NCI-H1930 (cell line): ENCODE measurements around the gene MYO7A.

Experiments
- DNase-seq, 2 experiments: peaks; one replicate each; lab custom pipeline; 2025; lab: John Stamatoyannopoulos, UW

Gene MYO7A

DNA sequence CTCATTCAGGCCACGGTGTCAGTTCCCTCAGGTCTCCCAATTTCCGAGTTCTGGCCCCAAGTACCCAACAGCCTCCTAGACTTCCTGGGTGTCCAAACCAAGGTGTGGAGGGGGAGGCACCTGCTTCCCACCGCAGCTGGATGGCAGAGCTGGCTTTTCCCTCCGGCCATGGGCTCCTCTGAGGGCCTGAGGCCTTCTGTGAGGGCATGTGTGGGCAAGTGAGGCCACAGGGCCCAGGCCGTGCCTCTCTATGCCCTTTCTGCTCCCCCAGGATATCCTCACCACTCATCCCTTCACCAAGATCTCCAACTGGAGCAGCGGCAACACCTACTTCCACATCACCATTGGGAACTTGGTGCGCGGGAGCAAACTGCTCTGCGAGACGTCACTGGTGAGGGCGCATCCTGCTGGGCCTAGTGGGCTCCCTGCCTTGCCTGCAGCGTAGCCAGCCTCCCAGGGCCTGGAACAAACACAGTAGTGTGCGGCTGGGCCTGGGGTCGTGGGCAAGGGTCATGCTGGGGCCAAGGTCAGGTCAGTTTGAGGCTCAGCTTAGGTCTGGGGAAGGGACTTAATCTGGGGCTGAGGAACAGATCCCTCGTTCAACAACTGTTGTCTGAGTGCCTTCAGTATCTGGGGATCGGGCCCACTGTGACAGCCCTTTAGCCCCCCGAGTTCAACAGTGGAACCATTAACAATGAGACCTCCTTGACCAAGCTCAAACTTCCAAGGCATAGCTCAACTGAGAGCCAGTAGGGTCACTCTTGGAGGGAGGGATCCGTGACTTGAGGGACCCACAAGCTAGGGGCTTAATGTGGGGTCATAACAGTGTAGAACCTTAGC, 85.8 kb downstream of the MYO7A start:
- DNase-seq, result no peak

DNA sequence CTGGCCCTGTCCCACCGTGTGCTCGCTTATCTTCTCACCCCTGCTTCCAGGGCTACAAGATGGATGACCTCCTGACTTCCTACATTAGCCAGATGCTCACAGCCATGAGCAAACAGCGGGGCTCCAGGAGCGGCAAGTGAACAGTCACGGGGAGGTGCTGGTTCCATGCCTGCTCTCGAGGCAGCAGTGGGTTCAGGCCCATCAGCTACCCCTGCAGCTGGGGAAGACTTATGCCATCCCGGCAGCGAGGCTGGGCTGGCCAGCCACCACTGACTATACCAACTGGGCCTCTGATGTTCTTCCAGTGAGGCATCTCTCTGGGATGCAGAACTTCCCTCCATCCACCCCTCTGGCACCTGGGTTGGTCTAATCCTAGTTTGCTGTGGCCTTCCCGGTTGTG, 86.5 kb downstream of the MYO7A start:
- no peak for DNase-seq

DNA sequence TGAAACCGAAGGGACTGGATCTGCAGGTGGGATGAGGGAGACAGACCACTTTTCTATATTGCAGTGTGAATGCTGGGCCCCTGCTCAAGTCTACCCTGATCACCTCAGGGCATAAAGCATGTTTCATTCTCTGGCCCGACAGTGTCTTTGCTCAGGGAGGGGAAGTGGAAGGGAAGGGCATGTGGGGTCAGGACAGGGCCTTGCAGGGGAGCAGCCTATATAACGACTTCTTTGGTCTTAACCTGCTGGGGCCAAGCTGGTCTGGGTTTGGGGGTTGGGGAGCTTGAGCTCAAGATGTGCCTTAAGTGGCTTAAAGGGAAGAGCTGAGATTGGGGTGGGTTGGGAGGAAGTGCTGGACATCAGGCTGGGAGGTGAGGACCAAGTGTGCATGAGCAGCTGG, 87.1 kb downstream of the MYO7A start:
- no peak for DNase-seq

DNA sequence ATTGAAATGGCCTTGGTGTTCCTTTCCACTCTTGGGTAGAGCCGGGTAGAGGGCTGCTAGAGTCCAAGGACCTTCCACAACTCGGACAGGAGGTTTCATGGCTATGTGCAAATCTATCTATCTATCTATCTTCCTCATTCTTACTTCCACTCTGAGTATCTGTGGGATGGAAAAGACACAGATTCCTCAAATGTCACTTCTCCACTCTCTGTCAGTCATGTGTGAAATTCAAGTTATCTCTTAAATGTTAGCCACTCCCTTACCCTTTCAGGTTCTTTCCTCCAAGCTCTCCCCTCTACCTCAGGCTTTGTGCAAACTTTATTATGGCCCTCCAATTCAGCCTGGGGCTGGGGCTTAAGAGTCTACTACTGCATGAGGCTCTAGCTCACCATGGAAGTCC, 89.1 kb downstream of the MYO7A start:
- DNase-seq, result no peak

DNA sequence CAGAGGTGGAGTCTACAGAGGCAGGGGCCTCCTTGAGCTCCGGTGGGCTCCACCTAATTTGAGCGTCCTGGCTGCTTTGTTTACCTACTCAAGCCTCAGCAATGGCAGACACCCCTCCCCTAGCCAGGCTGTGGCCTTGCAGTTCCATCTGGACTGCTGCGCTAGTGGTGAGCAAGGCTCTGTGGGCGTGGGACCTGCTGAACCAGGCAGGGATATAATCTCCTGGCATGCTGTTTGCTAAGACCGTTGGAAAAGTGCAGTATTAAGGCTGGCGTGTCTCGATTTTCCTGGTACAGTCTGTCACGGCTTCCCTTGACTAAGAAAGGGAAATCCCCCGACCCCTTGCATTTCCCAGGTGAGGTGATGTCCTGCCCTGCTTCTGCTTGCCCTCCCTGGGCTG, 95.8 kb downstream of the MYO7A start:
- DNase-seq, result no peak

DNA sequence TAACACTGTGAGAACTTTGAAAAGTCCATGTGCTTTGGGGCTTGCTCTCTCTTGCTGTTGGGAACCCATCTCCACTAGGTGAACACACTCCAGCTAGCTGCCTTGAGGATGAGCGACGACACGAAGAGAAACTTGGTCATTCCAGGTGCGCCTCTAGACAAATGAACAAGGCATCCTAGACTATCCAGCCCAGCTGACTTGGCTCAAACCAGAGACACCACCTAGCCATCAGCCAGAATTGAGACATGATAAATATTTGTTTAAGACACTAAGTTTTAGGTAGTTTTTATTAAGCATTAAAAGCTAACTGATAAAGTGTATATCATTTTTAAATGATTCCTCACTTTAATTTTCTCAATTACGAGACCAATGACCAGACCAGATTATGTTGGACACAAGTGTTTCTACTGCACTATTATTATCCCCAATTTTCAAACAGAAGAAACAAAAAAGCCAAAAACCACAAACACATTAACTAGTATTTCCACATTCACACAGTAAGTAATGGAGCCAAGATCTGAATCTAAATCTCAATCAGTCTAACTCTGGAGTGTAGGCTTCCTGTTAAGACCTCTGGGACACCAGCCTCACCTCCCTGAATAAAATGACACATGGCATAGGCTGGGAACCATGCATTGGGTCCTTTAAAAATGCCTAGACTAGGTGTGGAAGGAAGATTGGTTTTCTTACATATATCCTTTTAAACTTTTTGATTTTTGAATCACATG, 103.0 kb downstream of the MYO7A start:
- DNase-seq, result no peak

DNA sequence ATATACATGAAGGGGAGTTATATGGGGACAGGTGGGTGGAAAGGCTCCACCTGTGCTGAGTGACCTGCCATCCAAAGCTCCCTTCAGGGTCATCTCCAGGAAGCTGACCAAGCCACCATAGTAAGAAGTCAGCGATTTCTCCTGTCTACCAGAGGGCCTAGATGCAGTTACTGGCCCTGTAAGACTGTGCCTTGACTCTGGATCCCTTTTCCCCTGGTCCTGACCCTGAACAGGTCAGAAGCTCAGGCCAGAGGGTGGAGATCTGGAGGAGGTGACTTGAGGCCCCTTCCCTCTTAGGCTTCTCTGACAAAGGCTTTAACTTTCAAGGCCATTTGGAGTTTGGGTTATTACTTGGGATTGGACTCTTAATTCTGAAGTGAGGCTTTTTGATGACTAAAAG, 103.8 kb downstream of the MYO7A start:
- DNase-seq, result no peak

DNA sequence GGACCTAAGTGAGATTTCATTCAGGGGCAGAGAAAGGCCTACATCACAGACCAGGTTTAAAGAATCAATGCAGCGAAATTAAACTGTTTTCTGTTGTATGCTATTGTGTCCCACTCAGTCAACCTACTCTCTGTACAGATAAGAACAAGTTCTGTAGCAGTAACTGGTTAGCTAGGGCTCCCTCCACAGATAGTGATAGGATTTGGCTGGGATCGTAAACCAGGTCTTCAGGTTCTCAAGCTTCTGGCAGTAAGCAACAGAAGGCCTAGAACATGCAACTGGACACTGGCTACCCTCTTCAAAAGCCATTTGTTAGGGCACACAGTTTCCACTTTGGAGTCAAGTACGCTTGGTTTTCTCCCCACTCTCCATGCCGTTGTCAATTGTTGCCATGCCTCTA, 104.2 kb downstream of the MYO7A start:
- no peak for DNase-seq

DNA sequence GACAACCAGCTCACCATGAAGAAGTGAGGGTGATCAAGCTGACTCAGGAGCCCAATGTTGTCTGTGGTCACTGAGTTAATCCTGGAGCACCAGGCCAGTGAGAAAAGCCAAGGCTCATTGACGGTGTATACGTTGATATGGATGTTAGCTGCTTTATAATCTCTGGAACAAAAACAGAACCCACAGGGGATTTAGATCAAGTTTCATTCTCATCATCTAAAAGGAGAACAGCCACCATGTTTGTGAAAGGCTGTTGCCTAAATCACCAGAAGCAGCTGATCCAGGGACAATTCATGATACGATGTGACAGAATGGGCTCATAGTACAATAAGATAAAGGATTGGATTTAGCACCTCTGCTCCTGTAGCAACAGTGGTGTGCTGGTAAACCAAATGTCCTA, 105.0 kb downstream of the MYO7A start:
- DNase-seq, result no peak

DNA sequence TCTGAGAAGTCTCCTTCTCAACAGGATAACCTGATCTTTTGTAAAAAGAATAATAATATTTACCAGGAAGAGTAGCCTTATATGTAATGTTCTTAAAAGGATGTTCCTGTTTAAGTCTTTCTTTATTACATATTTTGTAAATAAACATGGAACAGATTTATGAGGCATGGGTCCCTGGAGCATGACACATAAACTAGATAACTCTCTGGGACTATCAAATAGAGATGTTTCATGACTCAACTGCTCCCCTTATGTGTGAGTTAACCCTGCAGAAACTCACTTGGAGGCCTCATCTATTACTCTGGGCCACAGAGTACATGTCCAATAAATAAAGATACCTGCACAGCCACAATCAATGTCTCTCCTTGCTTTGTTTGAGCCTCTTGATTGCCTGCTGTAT, 108.9 kb downstream of the MYO7A start:
- DNase-seq, result no peak

DNA sequence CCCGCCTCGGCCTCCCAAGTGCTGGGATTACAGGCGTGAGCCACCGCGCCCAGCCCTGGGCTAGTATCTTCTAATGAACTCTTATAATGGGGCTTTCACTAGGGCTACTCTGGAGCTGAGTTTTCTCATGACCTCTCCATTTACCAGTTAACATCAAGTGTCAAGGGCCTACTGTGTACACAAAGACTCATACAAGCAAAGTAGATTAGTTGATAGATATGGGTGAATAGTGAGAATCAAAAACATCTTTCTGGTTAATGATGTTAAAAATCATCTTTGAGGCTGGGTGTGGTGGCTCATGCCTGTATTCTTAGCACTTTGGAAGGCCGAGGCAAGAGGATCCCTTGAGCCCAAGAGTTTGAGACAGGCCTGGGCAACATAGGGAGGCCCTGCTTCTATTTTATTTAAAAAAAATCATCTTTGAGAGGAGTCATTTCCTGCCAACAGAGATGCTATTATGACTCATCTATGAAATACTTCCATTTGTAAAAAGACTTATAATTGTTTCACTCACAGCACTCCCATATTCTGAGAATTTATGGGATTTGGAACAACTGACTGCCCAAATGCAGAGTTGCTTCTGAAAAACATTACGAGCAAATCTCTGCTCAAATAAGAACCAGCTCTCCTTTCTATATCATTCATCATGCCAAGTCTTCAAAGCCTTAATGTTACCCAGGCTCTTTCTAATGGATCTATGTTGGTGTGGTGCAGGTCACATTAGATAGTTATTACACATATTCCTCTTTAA, 116.4 kb downstream of the MYO7A start:
- no peak for DNase-seq

DNA sequence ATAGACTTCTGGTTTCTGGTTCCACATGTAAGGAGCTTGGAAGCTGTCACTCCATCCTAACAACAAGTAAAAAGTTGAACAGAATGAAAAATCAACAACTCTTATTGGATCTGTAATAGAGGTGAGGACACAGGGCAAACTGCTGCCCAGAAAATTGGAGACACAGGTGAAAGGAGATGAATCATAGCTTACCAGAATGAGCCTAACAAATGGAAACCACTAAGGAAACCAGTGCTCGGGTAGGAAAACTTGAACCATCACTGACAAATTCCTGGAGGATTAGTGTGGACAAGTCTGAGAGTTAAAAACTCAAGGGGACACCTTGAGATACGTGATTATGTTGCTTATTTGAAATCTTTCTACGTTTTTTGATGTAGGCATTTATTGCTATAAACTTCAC, 121.4 kb downstream of the MYO7A start:
- DNase-seq, result no peak

DNA sequence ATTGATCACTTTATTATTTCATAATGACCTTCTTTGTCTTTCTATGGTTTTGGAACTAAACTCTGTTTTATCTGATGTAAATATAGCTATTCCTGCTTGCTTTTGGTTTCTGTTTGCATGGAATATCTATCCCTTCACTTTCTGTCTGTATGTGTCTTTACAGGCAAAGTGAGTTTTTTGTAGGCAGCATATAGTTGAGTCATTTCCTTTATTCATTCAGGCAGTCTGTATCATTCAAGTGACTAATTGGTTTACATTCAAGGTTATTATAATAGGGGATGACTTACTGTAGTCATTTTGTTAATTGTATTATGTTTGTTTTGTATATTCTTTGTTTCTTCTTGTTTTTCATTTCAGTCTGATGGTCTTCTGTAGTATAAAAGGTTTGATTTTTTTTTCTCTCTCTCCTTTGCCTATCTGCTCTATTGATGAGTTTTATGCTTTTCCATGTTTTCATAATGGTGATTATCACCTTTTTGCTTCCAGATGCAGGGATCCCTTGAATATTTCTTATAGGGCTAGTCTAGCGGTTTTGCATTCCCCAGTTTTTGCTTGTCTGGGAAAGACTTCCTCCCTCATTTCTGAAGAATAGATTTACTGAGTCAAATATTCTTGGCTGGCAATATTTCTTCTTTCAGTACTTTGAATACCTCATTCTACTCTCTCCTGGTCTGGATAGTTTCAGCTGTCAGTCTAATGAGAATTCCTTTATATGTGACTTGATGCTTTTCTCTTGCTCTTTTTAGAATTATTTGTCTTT, 123.0 kb downstream of the MYO7A start:
- no peak for DNase-seq

DNA sequence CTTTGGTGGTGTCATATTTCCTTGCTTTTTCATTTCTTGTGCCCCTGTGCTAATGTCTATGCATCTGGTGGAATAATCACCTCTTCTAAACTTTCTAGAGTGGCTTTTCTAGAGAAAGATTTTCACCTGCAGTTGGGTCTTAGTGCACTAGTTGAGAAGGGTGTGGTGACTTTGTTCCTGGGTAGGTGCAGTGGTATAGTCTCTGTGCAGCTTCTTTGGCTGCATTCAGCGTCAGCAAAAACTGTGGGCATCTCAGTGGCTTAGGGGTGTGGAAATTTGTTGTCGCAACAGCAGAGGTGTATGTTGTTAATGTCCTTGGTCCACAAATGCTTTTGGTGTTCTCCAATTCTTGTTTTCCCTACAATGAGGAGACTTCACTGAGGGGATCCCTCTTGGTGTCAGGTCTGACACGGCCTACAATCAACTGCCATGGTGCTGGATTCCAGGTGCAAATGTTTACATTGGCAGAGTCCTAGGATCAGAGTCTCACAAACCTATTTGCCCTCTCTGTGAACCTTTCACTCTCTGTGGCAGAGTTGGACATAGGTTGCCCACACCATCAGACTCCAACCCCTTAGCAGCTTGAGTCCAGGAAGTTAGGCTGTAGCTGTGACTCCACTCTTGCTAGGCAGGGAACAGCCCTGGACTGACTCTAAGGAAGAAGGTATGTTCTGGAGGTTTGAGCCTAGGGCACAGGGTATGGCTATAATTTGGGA, 124.7 kb downstream of the MYO7A start:
- no peak for DNase-seq

DNA sequence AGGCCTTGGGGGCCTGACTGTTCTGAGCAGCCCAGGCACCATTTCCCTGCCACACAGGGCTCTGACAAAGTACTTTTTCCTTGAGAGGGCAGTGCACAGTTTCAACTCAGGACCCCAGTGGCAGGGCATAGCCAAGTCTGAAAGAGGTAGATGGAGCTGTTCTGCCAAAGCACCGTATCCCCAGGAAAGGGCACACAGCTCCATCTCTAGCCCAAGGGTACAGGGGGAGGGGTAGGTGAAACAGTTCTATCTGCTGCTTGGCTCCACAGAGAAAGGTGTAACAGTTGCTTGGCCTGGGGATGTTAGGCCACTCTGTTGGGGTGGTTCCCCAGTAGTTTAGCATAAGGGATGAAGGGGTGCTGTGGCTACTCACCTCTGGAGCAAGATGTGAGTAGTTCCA, 125.6 kb downstream of the MYO7A start:
- DNase-seq, result no peak

DNA sequence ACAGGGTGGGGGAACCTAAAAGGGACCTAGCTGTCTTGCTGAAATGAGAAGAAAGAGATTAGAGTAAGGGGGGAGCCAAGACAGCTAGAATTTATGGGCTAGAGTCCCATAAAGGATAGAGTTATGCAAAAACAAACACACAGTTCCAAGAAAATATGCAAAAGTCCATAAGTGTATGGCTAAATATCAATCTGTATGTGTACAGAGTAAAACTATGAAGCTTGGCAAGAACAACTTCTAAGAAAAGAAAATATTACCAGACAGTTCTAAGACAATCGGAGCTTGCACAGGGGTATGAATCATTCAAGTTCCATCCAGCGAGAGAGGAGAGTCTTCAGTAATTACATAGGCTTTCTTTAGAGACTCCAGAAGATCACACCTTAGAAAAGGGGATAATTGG, 131.6 kb downstream of the MYO7A start:
- DNase-seq, result no peak

DNA sequence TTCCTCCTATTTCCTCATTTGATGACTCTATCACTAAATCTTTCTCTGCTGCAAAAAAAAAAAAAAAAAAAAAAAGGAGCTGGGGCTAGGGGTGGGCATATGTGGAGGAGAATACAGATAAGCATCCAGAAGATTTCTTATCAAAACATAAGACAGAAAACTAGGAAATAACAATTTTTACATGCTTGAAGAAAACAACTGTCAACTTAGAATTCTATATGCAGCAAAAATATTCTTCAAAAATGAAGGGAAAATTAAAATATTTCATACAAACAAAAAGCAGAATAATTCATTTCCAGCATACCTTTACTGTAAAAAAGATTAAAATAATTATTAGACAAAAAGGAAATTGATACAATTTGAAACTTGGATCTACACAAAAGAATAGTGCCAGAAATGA, 134.8 kb downstream of the MYO7A start:
- DNase-seq, result no peak
